Mesothelial cell of epicardium (in vitro differentiated cells): Measurements from ENCODE around the gene NT5C1A. TPM values are rescaled to one million over a fixed set of nuclear protein-coding genes. Genes with fewer than 3 reads are reported as not detected.

Experiments used
- DNase-seq, 2 experiments: peaks; one replicate each; pipeline ENCODE4 v3.0.0; 2021; ENCODE audit warnings: low spot score in 2 of 2; ENCODE audit not compliant: unreplicated experiment in 2 of 2
- H3K27ac Mint-ChIP-seq: 2 replicates; pipeline ENCODE4 v1.8.0; 2021; ENCODE audit warnings: mixed read lengths
- H3K27me3 Mint-ChIP-seq: 2 replicates; pipeline ENCODE4 v1.8.0; 2021; ENCODE audit warnings: low read depth, mixed read lengths
- H3K36me3 Mint-ChIP-seq: 2 replicates; pipeline ENCODE4 v1.8.0; 2021; ENCODE audit warnings: mixed read lengths
- H3K4me1 Mint-ChIP-seq: 2 replicates; pipeline ENCODE4 v1.8.0; 2021; ENCODE audit warnings: mixed read lengths
- H3K4me3 Mint-ChIP-seq: 2 replicates; pipeline ENCODE4 v1.8.0; 2021; ENCODE audit warnings: mild to moderate bottlenecking, moderate library complexity, mixed read lengths
- H3K9me3 Mint-ChIP-seq: 2 replicates; pipeline ENCODE4 v1.8.0; 2021; ENCODE audit warnings: mixed read lengths
- total RNA-seq: library from RNA; stranded (reverse); gene quantifications from 3 replicates; pipeline ENCODE4 v1.2.1, GENCODE V29; 2021
- TF ChIP-seq, protein P1 (sequence below): fragments of 200-600 bp; sonication (generic); IDR thresholded peaks from one replicate; pipeline ENCODE4 v1.5.0; 2021; ENCODE audit warnings: antibody characterized with exemption; ENCODE audit not compliant: unreplicated experiment

Gene NT5C1A
- 0.34 TPM in 1 of 3 replicates, not detected in the others for total RNA-seq

DNA sequence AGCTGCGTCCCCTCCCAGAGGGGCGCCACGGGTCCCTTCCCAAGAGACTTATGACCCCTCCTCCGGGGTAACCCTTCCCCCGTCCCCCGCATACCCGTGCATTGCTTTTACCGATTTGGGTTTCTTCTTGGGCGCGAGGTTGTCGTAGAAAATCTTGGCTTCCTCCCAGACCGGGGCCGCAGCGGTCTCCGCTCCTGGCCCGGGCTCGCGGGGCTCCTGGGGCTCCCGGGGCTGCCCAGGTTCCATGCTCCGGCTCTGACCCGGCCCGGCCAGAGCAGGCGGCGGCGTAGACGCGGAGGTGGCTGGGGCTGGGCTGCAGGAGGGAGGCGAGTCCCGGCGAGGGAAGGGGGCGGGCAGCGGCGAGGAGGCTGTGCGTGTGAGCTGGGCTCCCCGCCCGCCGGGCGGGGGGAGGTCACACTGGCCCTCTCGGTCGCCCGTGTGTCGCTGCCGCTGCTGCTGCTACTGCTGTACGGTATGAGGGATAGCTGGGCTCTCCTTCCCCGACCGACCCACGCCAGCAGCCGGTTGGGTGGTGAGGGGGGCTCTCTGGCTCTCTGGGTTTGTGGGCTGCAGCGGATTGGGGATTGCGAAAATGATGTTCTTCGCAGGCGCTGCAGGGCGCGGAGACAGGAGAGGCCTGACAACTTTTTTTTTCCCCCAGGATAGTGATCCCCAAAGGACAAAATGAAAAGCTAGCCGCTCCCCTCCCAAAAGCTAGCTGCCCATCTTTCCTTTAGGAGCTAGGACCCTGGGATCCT lies at the start of gene NT5C1A:
NT5C1A (minus strand) TSS at position 315 of the 758 bp plus-strand sequence; CDS start at position 246, 69 bp downstream.
- H3K27me3 Mint-ChIP-seq, result peaks cover 88% of the 10 kb centered on the region
- H3K36me3 Mint-ChIP-seq, result no peaks in the 10 kb centered on the region
- no peaks in the 10 kb centered on the region for H3K9me3 Mint-ChIP-seq
- peak within 1 kb of the TSS; percentile 68 for H3K4me3 Mint-ChIP-seq
- no peak within 1 kb of the TSS for H3K27ac Mint-ChIP-seq
- DNase-seq, result peak in 1 of 2 experiments; percentile 46
- H3K4me1 Mint-ChIP-seq, result peaks cover 2% of the 10 kb centered on the region
- TF ChIP-seq, protein P1, sequence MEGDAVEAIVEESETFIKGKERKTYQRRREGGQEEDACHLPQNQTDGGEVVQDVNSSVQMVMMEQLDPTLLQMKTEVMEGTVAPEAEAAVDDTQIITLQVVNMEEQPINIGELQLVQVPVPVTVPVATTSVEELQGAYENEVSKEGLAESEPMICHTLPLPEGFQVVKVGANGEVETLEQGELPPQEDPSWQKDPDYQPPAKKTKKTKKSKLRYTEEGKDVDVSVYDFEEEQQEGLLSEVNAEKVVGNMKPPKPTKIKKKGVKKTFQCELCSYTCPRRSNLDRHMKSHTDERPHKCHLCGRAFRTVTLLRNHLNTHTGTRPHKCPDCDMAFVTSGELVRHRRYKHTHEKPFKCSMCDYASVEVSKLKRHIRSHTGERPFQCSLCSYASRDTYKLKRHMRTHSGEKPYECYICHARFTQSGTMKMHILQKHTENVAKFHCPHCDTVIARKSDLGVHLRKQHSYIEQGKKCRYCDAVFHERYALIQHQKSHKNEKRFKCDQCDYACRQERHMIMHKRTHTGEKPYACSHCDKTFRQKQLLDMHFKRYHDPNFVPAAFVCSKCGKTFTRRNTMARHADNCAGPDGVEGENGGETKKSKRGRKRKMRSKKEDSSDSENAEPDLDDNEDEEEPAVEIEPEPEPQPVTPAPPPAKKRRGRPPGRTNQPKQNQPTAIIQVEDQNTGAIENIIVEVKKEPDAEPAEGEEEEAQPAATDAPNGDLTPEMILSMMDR, result no peak

DNA sequence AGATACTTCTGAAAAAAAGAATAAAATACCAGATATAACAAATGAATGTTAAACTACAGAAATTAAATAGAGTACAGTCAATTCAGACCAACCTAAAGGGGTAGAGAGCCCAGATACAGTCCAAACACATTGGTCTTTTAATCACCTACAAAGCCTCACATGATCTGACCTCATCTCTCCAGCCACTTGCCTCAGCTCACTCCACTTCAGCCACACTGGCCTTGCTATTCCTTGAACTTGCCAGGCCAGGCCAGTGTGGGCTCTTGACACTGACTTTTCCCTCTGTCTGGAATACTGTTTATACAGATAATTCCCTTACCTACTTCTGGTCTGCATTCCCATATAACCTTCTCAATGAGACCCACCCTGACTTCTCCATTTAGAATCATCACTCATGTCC lies 49.8 kb upstream of the NT5C1A start:
- Mint-ChIP-seq H3K9me3 (no peaks in the 10 kb centered on the region), H3K36me3 (no peaks in the 10 kb centered on the region), H3K27ac (no peak overlapping the region), H3K4me1 (no peaks in the 10 kb centered on the region), H3K4me3 (no peak overlapping the region), H3K27me3 (peaks cover 87% of the 10 kb centered on the region)
- TF ChIP-seq, protein P1, result no peak
- no peak for DNase-seq

DNA sequence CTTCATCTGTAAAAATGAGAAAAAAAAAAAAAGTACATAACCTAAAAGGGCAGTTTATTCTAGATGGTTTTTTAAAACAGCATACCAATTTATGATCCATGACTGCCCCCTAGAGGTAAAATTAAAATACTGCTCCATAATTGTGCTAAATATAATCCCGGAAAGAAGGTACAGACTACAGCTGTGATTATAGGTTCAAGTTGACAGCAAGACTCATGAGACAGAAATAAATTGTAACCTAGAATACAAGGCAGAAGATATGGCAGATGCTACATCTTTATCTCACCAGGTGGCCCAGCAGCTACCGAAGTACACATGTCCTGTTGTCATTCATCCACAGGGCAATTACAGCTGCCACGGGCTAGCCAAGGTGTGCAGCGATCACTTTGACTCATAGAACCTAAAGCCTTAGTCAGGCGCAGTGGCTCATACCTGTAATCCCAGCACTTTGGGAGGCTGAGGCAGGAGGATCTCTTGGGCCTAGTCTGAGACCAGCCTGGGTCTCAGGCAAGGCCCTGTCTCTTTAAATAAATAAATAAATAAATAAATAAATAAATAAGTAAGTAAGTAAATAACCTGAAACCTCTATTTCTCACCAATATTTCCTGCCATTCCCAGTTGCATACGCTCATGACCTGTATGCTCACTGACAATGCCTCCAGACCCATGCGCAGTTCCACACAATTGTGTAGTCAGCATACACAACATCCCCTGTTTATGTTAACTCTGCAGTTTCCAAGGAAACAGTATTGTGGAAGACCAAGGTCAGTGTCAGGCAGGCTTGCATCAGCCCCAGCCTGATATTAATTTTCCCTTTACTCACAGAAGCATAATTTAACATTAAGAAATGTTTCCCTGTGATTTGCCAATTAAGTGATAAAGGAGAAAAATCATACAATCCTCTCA lies 48.4 kb upstream of the NT5C1A start:
- no peaks in the 10 kb centered on the region for H3K4me1 Mint-ChIP-seq
- TF ChIP-seq, protein P1, result peak; percentile 91
- no peak overlapping the region for H3K4me3 Mint-ChIP-seq
- H3K9me3 Mint-ChIP-seq, result no peaks in the 10 kb centered on the region
- no peaks in the 10 kb centered on the region for H3K36me3 Mint-ChIP-seq
- no peak for DNase-seq
- H3K27ac Mint-ChIP-seq, result no peak overlapping the region
- peaks cover 82% of the 10 kb centered on the region for H3K27me3 Mint-ChIP-seq

DNA sequence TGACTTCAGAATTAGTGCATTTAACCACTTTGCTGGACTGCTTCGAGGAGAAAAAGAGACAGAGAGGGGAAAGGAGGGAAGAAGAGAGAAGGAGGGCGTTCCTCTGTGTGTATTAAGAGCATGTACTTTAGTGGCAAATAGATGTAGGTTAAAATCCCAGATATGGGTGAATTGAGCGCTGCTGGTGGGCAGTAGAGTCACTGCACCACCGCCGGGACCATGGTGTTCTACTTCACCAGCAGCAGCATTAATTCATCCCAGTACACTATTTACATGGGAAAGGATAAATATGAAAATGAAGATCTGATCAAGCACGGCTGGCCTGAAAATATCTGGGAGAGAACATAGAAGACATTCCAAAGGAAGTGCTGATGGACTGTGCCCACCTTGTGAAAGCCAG lies 45.9 kb upstream of the NT5C1A start:
- Mint-ChIP-seq H3K9me3 (no peaks in the 10 kb centered on the region), H3K27me3 (peaks cover 84% of the 10 kb centered on the region), H3K4me1 (no peaks in the 10 kb centered on the region), H3K27ac (no peak overlapping the region), H3K36me3 (no peaks in the 10 kb centered on the region), H3K4me3 (no peak overlapping the region)
- DNase-seq, result no peak
- TF ChIP-seq, protein P1, result no peak

DNA sequence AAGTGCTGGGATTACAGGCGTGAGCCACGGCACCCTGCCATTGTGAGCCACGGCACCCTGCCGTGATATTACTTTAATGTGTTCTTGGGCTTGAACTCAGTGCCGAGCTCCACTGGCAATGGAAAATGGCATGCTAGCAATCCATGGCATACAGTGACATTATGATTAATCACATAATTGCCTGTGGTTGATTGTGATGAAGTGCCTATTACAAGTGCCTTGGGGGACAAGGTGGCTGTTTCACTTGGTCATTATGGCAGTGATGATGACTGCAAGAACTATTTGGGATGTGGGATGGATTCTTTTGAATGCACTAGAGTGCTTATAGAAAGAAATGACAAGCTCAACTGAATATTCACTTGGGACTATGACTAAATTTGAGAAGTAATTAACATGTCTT lies 41.6 kb upstream of the NT5C1A start:
- TF ChIP-seq, protein P1, result no peak
- no peak overlapping the region for H3K4me3 Mint-ChIP-seq
- H3K4me1 Mint-ChIP-seq, result peaks cover 5% of the 10 kb centered on the region
- H3K27ac Mint-ChIP-seq, result no peak overlapping the region
- H3K36me3 Mint-ChIP-seq, result no peaks in the 10 kb centered on the region
- peaks cover 83% of the 10 kb centered on the region for H3K27me3 Mint-ChIP-seq
- H3K9me3 Mint-ChIP-seq, result no peaks in the 10 kb centered on the region
- DNase-seq, result no peak
